Neural cell (in vitro differentiated cells): Measurements from ENCODE around the gene NUDCD3. TPM values are rescaled to one million over a fixed set of nuclear protein-coding genes. Genes with fewer than 3 reads are reported as not detected.

Experiments used
- H2AFZ ChIP-seq: fragments of 200-600, 300-800 bp; sonication (generic), shearing (Covaris generic); 2 replicates; pipeline ENCODE4 v1.6.0; 2014; ENCODE audit warnings: low read depth, mild to moderate bottlenecking, antibody characterized with exemption, low read length, moderate library complexity
- H3F3A ChIP-seq: fragments of 200-600 bp; shearing (Covaris generic); 2 replicates; pipeline ENCODE4 v1.6.1; 2016; ENCODE audit warnings: mild to moderate bottlenecking, moderate library complexity, mixed read lengths, antibody characterized with exemption, low read length; ENCODE audit not compliant: insufficient read depth, poor library complexity, severe bottlenecking
- H3K27ac ChIP-seq: fragments of 200-600, 300-800 bp; sonication (generic), shearing (Covaris generic); 2 replicates; pipeline ENCODE4 v1.5.1; 2014; ENCODE audit warnings: mild to moderate bottlenecking, low read length, moderate library complexity
- H3K27me3 ChIP-seq: fragments of 300-800, 200-600 bp; sonication (generic), shearing (Covaris generic); 2 replicates; pipeline ENCODE4 v1.6.0; 2014; ENCODE audit warnings: mild to moderate bottlenecking, low read depth, low read length, moderate library complexity; ENCODE audit not compliant: insufficient read depth
- H3K36me3 ChIP-seq: fragments of 300-800, 200-600 bp; sonication (generic), shearing (Covaris generic); 2 replicates; pipeline ENCODE4 v1.5.1; 2014; ENCODE audit warnings: mild to moderate bottlenecking, antibody characterized with exemption, low read length, moderate library complexity; ENCODE audit not compliant: insufficient read depth
- H3K4me2 ChIP-seq: fragments of 300-800, 200-600 bp; sonication (generic), shearing (Covaris generic); 2 replicates; pipeline ENCODE4 v1.6.0; 2014; ENCODE audit warnings: mild to moderate bottlenecking, low read length
- H3K4me3 ChIP-seq: fragments of 300-800, 200-600 bp; sonication (generic), shearing (Covaris generic); 2 replicates; pipeline ENCODE4 v1.5.1; 2014; ENCODE audit warnings: mild to moderate bottlenecking, low read length, moderate library complexity
- H3K79me2 ChIP-seq: fragments of 200-600 bp; shearing (Covaris generic); replicated peaks from 2 replicates; pipeline ENCODE4 v1.6.0; 2014; ENCODE audit warnings: mild to moderate bottlenecking, low read length, moderate library complexity; ENCODE audit not compliant: insufficient read depth
- H3K9ac ChIP-seq: fragments of 300-800, 200-600 bp; sonication (generic), shearing (Covaris generic); 2 replicates; pipeline ENCODE4 v1.6.1; 2016; ENCODE audit warnings: mild to moderate bottlenecking, low read length, mixed read lengths
- H3K9me2 ChIP-seq: fragments of 200-600 bp; shearing (Covaris generic); 2 replicates; pipeline ENCODE4 v1.6.1; 2016; ENCODE audit warnings: mild to moderate bottlenecking, low read length, mixed read lengths; ENCODE audit not compliant: insufficient read depth
- H3K9me3 ChIP-seq: fragments of 200-600, 300-800 bp; sonication (generic), shearing (Covaris generic); 2 replicates; pipeline ENCODE4 v1.6.1; 2016; ENCODE audit warnings: mild to moderate bottlenecking, mixed run types, low read length, moderate library complexity, mixed read lengths
- H4K20me1 ChIP-seq: fragments of 200-600 bp; shearing (Covaris generic); 2 replicates; pipeline ENCODE4 v1.6.1; 2016; ENCODE audit warnings: mild to moderate bottlenecking, mixed run types; ENCODE audit not compliant: insufficient read depth
- CTCF ChIP-seq: fragments of 450-650 bp; IDR thresholded peaks from 2 replicates; pipeline ENCODE4 v1.5.1; 2014; ENCODE audit warnings: antibody characterized with exemption, mild to moderate bottlenecking, moderate library complexity; ENCODE audit not compliant: poor library complexity, severe bottlenecking
- EP300 ChIP-seq: fragments of 450-650 bp; conservative IDR thresholded peaks from 2 replicates; pipeline ENCODE4 v1.6.1; 2014; ENCODE audit warnings: antibody characterized with exemption, mild to moderate bottlenecking, moderate library complexity; ENCODE audit not compliant: poor library complexity, severe bottlenecking
- EZH2 ChIP-seq: fragments of 200-600, 300-800 bp; shearing (Covaris generic), sonication (generic); IDR thresholded peaks from 2 replicates; pipeline ENCODE4 v1.6.1; 2014; ENCODE audit warnings: antibody characterized with exemption, low read length, borderline replicate concordance, mild to moderate bottlenecking; ENCODE audit not compliant: insufficient read depth, poor library complexity, severe bottlenecking
- MXI1 ChIP-seq: fragments of 450-650 bp; conservative IDR thresholded peaks from 2 replicates; pipeline ENCODE4 v1.6.1; 2014; ENCODE audit warnings: antibody characterized with exemption, mild to moderate bottlenecking; ENCODE audit not compliant: poor library complexity, severe bottlenecking
- POLR2AphosphoS5 ChIP-seq: IDR thresholded peaks from 2 replicates; pipeline ENCODE4 v1.6.1; 2012
- RAD21 ChIP-seq: fragments of 450-650 bp; conservative IDR thresholded peaks from 2 replicates; pipeline ENCODE4 v1.6.1; 2014; ENCODE audit warnings: antibody characterized with exemption, mild to moderate bottlenecking, moderate library complexity
- REST ChIP-seq: IDR thresholded peaks from 2 replicates; pipeline ENCODE4 v1.6.1; 2012; ENCODE audit warnings: borderline replicate concordance
- SMC3 ChIP-seq: fragments of 450-650 bp; conservative IDR thresholded peaks from 2 replicates; pipeline ENCODE4 v1.6.1; 2014; ENCODE audit warnings: antibody characterized with exemption, mild to moderate bottlenecking, moderate library complexity; ENCODE audit not compliant: poor library complexity
- TAF1 ChIP-seq: IDR thresholded peaks from 2 replicates; pipeline ENCODE4 v1.6.1; 2012; ENCODE audit warnings: low read depth
- polyA plus RNA-seq: library from polyadenylated mRNA; depleted of rRNA; stranded (reverse); fragments of >200 nt; gene quantifications from 2 replicates; pipeline ENCODE4 v1.2.3, GENCODE V29; 2014

The NUDCD3 gene
- polyA plus RNA-seq, 1 donor from 2014 or later, result 69.9 TPM

- Histone ChIP-seq H3K27ac (no peak overlapping the region), H4K20me1 (no peaks in the 10 kb centered on the region), H3F3A (no peaks in the 10 kb centered on the region), H3K79me2 (no peaks in the 10 kb centered on the region), H3K4me2 (no peak overlapping the region), H3K9ac (no peak overlapping the region), H3K9me3 (no peaks in the 10 kb centered on the region), H2AFZ (no peak overlapping the region), H3K36me3 (no peaks in the 10 kb centered on the region), H3K27me3 (no peaks in the 10 kb centered on the region), H3K9me2 (no peaks in the 10 kb centered on the region), H3K4me3 (no peak overlapping the region)
- no peak for TF ChIP-seq POLR2AphosphoS5
- no peak for TF ChIP-seq CTCF
- no peak for TF ChIP-seq EP300
- no peak for TF ChIP-seq REST
- TF ChIP-seq MXI1, result no peak
- no peak for TF ChIP-seq SMC3
- TF ChIP-seq TAF1, result no peak
- no peak for TF ChIP-seq RAD21
- TF ChIP-seq EZH2, result no peak
Observed at GRCh38 chr7:44535348-44536064, 45.0 kb upstream of the NUDCD3 start.

- H3K27ac ChIP-seq, result no peak overlapping the region
Observed at GRCh38 chr7:44534501-44534900, 44.0 kb upstream of the NUDCD3 start.

More at GRCh38 chr7:44534501-44534900, 44.0 kb upstream of the NUDCD3 start:
- H3K9me2 ChIP-seq, result no peaks in the 10 kb centered on the region
- H3K9me3 ChIP-seq, result no peaks in the 10 kb centered on the region
- H3K9ac ChIP-seq, result no peak overlapping the region
- H4K20me1 ChIP-seq, result no peaks in the 10 kb centered on the region
- H3F3A ChIP-seq, result no peaks in the 10 kb centered on the region
- H3K4me2 ChIP-seq, result no peak overlapping the region
- no peaks in the 10 kb centered on the region for H3K27me3 ChIP-seq
- no peak overlapping the region for H2AFZ ChIP-seq
- H3K36me3 ChIP-seq, result no peaks in the 10 kb centered on the region
- H3K79me2 ChIP-seq, result no peaks in the 10 kb centered on the region
- TF ChIP-seq CTCF (peak; percentile 32), TAF1 (no peak)
- no peak overlapping the region for H3K4me3 ChIP-seq
